Esophagus squamous epithelium (tissue), 4 donors: Measurements from ENCODE around the gene ADAMTS13.

Experiments
- CTCF ChIP-seq, 6 experiments: fragments of 450-650 bp in 4 of 6; fragments of 200-600 bp in 2 of 6; sonication (generic) in 2 of 6; IDR thresholded peaks; one replicate each; pipeline ENCODE4 v1.5.1; 2016 to 2019; ENCODE audit warnings: antibody characterized with exemption in 6 of 6, mild to moderate bottlenecking in 4 of 6, moderate library complexity in 4 of 6
- POLR2A ChIP-seq, 4 donors: fragments of 450-650 bp; IDR thresholded peaks; one replicate each; pipeline ENCODE4 v1.6.1; 2017; ENCODE audit warnings: antibody characterized with exemption in 4 of 4, mild to moderate bottlenecking in 4 of 4, moderate library complexity in 3 of 4

GRCh38 chr9:133429214-133429613, 7.0 kb downstream of the ADAMTS13 start:
- no peak for TF ChIP-seq POLR2A (IDR thresholded peaks at IDR 0.05)
- TF ChIP-seq CTCF (IDR thresholded peaks at IDR 0.05) = no peak
